ENCODE results near the gene CPTP. TPM values are rescaled to one million over a fixed set of nuclear protein-coding genes. Genes with fewer than 3 reads are reported as not detected.

The CPTP gene
- total and polyA plus RNA-seq, 7 donors = 8.4 to 57.1 (median 21.6) TPM

- intact Hi-C loops (cut with DNase I) = no loop called here
- peaks cover 0 to 35% (median 13%) of the 10 kb centered on the region in 4 donors for H3K36me3 ChIP-seq
- TF ChIP-seq POLR2AphosphoS5 (IDR thresholded peaks at IDR 0.05) (no peak), EP300 (IDR thresholded peaks at IDR 0.05) (no peak), CTCF (IDR thresholded peaks at IDR 0.05) (no peak), POLR2A (IDR thresholded peaks at IDR 0.05) (no peak)
- 81 to 82% methylated on average over 30 of the region's 30 CpGs for WGBS, 2 donors
- no peak for DNase-seq
- H3K4me3 ChIP-seq = no peak overlapping the region
- H3K27ac ChIP-seq = no peak overlapping the region
- H3K27me3 ChIP-seq = no peaks in the 10 kb centered on the region
- H3K9me3 ChIP-seq = no peaks in the 10 kb centered on the region
- H3K4me1 ChIP-seq = peaks cover 0 to 12% (median 8%) of the 10 kb centered on the region in 4 donors
Measured at GRCh38 chr1:1298861-1299685, 25.5 kb upstream of the CPTP start.

- Histone ChIP-seq H3K36me3 (peaks cover 0 to 29% (median 13%) of the 10 kb centered on the region in 4 donors), H3K9me3 (no peaks in the 10 kb centered on the region), H3K4me1 (peaks cover 0 to 19% (median 15%) of the 10 kb centered on the region in 4 donors), H3K4me3 (no peak overlapping the region), H3K27ac (no peak overlapping the region), H3K27me3 (no peaks in the 10 kb centered on the region)
- TF ChIP-seq EP300 (IDR thresholded peaks at IDR 0.05) = no peak
- no peak for TF ChIP-seq POLR2A (IDR thresholded peaks at IDR 0.05)
- TF ChIP-seq POLR2AphosphoS5 (IDR thresholded peaks at IDR 0.05) = no peak
- no peak for TF ChIP-seq CTCF (IDR thresholded peaks at IDR 0.05)
- DNase-seq = no peak
- intact Hi-C loops (cut with DNase I) = no loop called here
- 88 to 89% methylated on average over 22 of the region's 22 CpGs for WGBS, 2 donors
Measured at GRCh38 chr1:1299686-1300351, 24.8 kb upstream of the CPTP start.

GRCh38 chr1:1300352-1300739 is 24.3 kb upstream of the CPTP start:
- Histone ChIP-seq H3K4me1 (peaks cover 0 to 24% (median 20%) of the 10 kb centered on the region in 4 donors), H3K36me3 (peaks cover 0 to 25% (median 12%) of the 10 kb centered on the region in 4 donors), H3K4me3 (no peak overlapping the region), H3K9me3 (no peaks in the 10 kb centered on the region), H3K27ac (no peak overlapping the region), H3K27me3 (no peaks in the 10 kb centered on the region)
- no peak for DNase-seq
- intact Hi-C loops (cut with DNase I) = no loop called here
- WGBS, 2 donors = 91 to 92% methylated on average over 12 of the region's 12 CpGs
- no peak for TF ChIP-seq POLR2AphosphoS5 (IDR thresholded peaks at IDR 0.05)
- no peak for TF ChIP-seq POLR2A (IDR thresholded peaks at IDR 0.05)
- no peak for TF ChIP-seq EP300 (IDR thresholded peaks at IDR 0.05)
- TF ChIP-seq CTCF (IDR thresholded peaks at IDR 0.05) = no peak

GRCh38 chr1:1302006-1302430 is 22.6 kb upstream of the CPTP start:
- Histone ChIP-seq H3K27ac (no peak overlapping the region), H3K9me3 (no peaks in the 10 kb centered on the region), H3K27me3 (no peaks in the 10 kb centered on the region), H3K36me3 (peaks cover 0 to 8% (median 4%) of the 10 kb centered on the region in 4 donors), H3K4me1 (peaks cover 0 to 41% (median 37%) of the 10 kb centered on the region in 4 donors), H3K4me3 (no peak overlapping the region)
- 91% methylated on average over 9 of the region's 9 CpGs for WGBS, 2 donors
- intact Hi-C loops (cut with DNase I) = no loop called here
- TF ChIP-seq CTCF (IDR thresholded peaks at IDR 0.05) (peak in 1 of 4 experiments; percentile 30), POLR2AphosphoS5 (IDR thresholded peaks at IDR 0.05) (no peak)
- DNase-seq = no peak
